Measurements from ENCODE around the gene F2RL1.

DNA sequence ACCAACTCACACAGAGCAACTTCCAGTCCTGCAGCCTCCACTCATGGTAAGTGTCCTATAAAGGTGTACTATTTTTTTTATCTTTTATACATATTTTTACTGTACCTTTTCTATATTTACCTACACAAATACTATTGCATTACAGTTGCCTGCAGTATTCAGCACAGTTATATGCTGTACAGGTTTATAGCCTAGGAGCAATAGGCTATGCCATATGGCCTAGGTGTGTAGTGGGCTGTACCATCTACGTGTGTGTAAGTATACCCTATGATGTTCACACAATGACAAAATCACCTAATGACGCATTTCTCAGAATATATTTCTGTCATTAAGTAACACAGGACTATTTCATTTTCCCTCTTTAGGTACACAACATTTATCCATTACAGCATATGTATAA lies 47.7 kb downstream of the F2RL1 start:
- TF ChIP-seq, protein P1, sequence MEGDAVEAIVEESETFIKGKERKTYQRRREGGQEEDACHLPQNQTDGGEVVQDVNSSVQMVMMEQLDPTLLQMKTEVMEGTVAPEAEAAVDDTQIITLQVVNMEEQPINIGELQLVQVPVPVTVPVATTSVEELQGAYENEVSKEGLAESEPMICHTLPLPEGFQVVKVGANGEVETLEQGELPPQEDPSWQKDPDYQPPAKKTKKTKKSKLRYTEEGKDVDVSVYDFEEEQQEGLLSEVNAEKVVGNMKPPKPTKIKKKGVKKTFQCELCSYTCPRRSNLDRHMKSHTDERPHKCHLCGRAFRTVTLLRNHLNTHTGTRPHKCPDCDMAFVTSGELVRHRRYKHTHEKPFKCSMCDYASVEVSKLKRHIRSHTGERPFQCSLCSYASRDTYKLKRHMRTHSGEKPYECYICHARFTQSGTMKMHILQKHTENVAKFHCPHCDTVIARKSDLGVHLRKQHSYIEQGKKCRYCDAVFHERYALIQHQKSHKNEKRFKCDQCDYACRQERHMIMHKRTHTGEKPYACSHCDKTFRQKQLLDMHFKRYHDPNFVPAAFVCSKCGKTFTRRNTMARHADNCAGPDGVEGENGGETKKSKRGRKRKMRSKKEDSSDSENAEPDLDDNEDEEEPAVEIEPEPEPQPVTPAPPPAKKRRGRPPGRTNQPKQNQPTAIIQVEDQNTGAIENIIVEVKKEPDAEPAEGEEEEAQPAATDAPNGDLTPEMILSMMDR (IDR thresholded peaks at IDR 0.05): no peak
- TF ChIP-seq POLR2A (IDR thresholded peaks at IDR 0.05): no peak
